Measurements from ENCODE around the gene WWTR1. TPM values are rescaled to one million over a fixed set of nuclear protein-coding genes. Genes with fewer than 3 reads are reported as not detected.

The WWTR1 gene
- polyA plus RNA-seq, 2 of the 4 experiments (the other 2 are of a cell fraction), result 99.7 to 164 TPM

- TF ChIP-seq JUNB (IDR thresholded peaks at IDR 0.05) (peak; percentile 60), BCL3 (IDR thresholded peaks at IDR 0.05) (no peak), EHMT2 (IDR thresholded peaks at IDR 0.05; ENCODE audit: low read depth) (no peak), GATA3 (IDR thresholded peaks at IDR 0.05; ENCODE audit: borderline replicate concordance) (peak; percentile 60; the same call in 1 of the 2 replicates), FOSL2 (IDR thresholded peaks at IDR 0.05) (0 out of 2 replicates have a peak, but pooled peaks have one; percentile 26), FOSL2 (CRISPR knock-in tag; IDR thresholded peaks at IDR 0.05) (peak; percentile 70), EP300 (IDR thresholded peaks at IDR 0.05) (peak in 1 of 2 experiments; percentile 35; a peak in 1 of 5 replicates)
- Histone ChIP-seq H3K4me1 (peaks cover 76% of the 10 kb centered on the region), H3K4me3 (no peak overlapping the region), H3K4me2 (peak overlapping the region; percentile 89), H3K27ac (peak overlapping the region; percentile 89 to 93), H3K9me3 (no peaks in the 10 kb centered on the region)
- CTCF ChIA-PET, result interaction anchor here (0.6 to 2.5 kb wide), 9 partner anchors 15 to 336 kb away, joined by 3 to 9 read pairs (median 3); no protein-coding TSS in a partner anchor
- ATAC-seq (no peak), FAIRE-seq (no peak), DNase-seq (ENCODE audit: low read depth in 1 of 2, low spot score in 1 of 2) (peak in 1 of 2 experiments; percentile 37)
- POLR2A ChIA-PET, result interaction anchor here (1.1 kb wide), 1 partner anchor 95 kb away, joined by 3 read pairs; the partner anchor contains the start of gene TM4SF1
- 21% methylated on average over 2 of the region's 2 CpGs for WGBS (ENCODE audit: missing lambda C conversion rate)
These were observed 185.6 kb downstream of the WWTR1 start for GRCh38 chr3:149472030-149472797.

- peaks cover 66% of the 10 kb centered on the region for H3K4me1 ChIP-seq
These were observed 187.4 kb downstream of the WWTR1 start for GRCh38 chr3:149470381-149470780.

GRCh38 chr3:149468504-149469212 lies 189.2 kb downstream of the WWTR1 start:
- TF ChIP-seq TFCP2L1 (CRISPR knock-in tag; IDR thresholded peaks at IDR 0.05), result no peak
- no peak for TF ChIP-seq PBX3 (IDR thresholded peaks at IDR 0.05)
- no peak for TF ChIP-seq HOXB13 (CRISPR knock-in tag; IDR thresholded peaks at IDR 0.05; ENCODE audit: low read depth)
- no peak for TF ChIP-seq HOXA7 (CRISPR knock-in tag; IDR thresholded peaks at IDR 0.05)
- no peak for TF ChIP-seq HEYL (CRISPR knock-in tag; IDR thresholded peaks at IDR 0.05)
- TF ChIP-seq POLR2A (IDR thresholded peaks at IDR 0.05; ENCODE audit: low read length), result no peak
- TF ChIP-seq RFX5 (IDR thresholded peaks at IDR 0.05), result no peak
- TF ChIP-seq POLR2AphosphoS2 (conservative IDR thresholded peaks at IDR 0.05; ENCODE audit: low read length), result no peak
- TF ChIP-seq HOXB5 (CRISPR knock-in tag; IDR thresholded peaks at IDR 0.05), result no peak
- no peak for TF ChIP-seq SMC3 (IDR thresholded peaks at IDR 0.05)
- TF ChIP-seq KDM5A (IDR thresholded peaks at IDR 0.05), result no peak
- no peak for TF ChIP-seq CEBPB (IDR thresholded peaks at IDR 0.05)
- TF ChIP-seq MAZ (IDR thresholded peaks at IDR 0.05; ENCODE audit: borderline replicate concordance, low read depth, low read length), result no peak
- TF ChIP-seq USF2 (IDR thresholded peaks at IDR 0.05), result no peak
- TF ChIP-seq ZC3H11A (IDR thresholded peaks at IDR 0.05), result no peak
- no peak for TF ChIP-seq ESRRA (IDR thresholded peaks at IDR 0.05; ENCODE audit: borderline replicate concordance, low read length)
- TF ChIP-seq CHD2 (IDR thresholded peaks at IDR 0.05; ENCODE audit: low read length, partially characterized antibody), result no peak
- TF ChIP-seq TP53 (CRISPR knock-in tag; IDR thresholded peaks at IDR 0.05), result no peak
- ChIA-PET CTCF (interaction anchor here (0.9 to 2.1 kb wide), 3 partner anchors 9 to 12 kb away, joined by 3 to 9 read pairs (median 5); no protein-coding TSS in a partner anchor), POLR2A (no interaction called here)
- no peaks in the 10 kb centered on the region for H3K9me3 ChIP-seq
- ATAC-seq (no peak), DNase-seq (ENCODE audit: low read depth in 1 of 2, low spot score in 1 of 2) (no peak), FAIRE-seq (no peak)
- 93% methylated on average over 2 of the region's 2 CpGs for WGBS (ENCODE audit: missing lambda C conversion rate)
- H3K4me3 ChIP-seq, result no peak overlapping the region
- peak overlapping the region; percentile 22 to 68; a peak in 4 of 6 replicates for H3K27ac ChIP-seq
- peaks cover 50% of the 10 kb centered on the region for H3K4me1 ChIP-seq
- no peak overlapping the region for H3K4me2 ChIP-seq

More at GRCh38 chr3:149470381-149470780, 187.4 kb downstream of the WWTR1 start:
- POLR2A ChIA-PET, result no interaction called here
- no peak for DNase-seq (ENCODE audit: low read depth in 1 of 2, low spot score in 1 of 2)
- TF ChIP-seq ESRRA (IDR thresholded peaks at IDR 0.05; ENCODE audit: borderline replicate concordance, low read length) (no peak), CBX2 (IDR thresholded peaks at IDR 0.05; ENCODE audit: borderline replicate concordance, low read depth) (no peak), MAFK (IDR thresholded peaks at IDR 0.05; ENCODE audit: partially characterized antibody) (no peak), GATA3 (IDR thresholded peaks at IDR 0.05; ENCODE audit: borderline replicate concordance) (no peak), RCOR1 (IDR thresholded peaks at IDR 0.05; ENCODE audit: low read depth, low read length) (no peak), E2F6 (IDR thresholded peaks at IDR 0.05; ENCODE audit: borderline replicate concordance, low read depth) (no peak), KDM1A (IDR thresholded peaks at IDR 0.05; ENCODE audit: low read depth) (no peak)
- WGBS (ENCODE audit: missing lambda C conversion rate), result 73% methylated on average over 3 of the region's 3 CpGs
- ATAC-seq, result no peak
- Histone ChIP-seq H3K27ac (peak overlapping the region; percentile 42 to 68; a peak in 5 of 6 replicates), H3K9me3 (no peaks in the 10 kb centered on the region), H3K4me2 (no peak overlapping the region), H3K4me3 (no peak overlapping the region)
- CTCF ChIA-PET, result interaction anchor here (0.9 to 2.1 kb wide), 5 partner anchors 9 to 121 kb away, joined by 3 to 9 read pairs (median 3); no protein-coding TSS in a partner anchor
- FAIRE-seq, result no peak
